NCI-H2107 treated with DMSO at 0.1 percent for 48 hours (cell line): ENCODE measurements around the gene DHRS13.
"Not testable (repeated sequence)": the region's sequence is repeated elsewhere in the genome, so short reads cannot be mapped to it uniquely, and the experiment has no call there.

Experiments used
- DNase-seq: peaks from one replicate; lab custom pipeline; 2025; ENCODE audit not compliant: unreplicated experiment; lab: John Stamatoyannopoulos, UW

Gene DHRS13

GRCh38 chr17:28885363-28885762, 17.5 kb downstream of the DHRS13 start:
- DNase-seq, result no peak

GRCh38 chr17:28883967-28884702, 18.7 kb downstream of the DHRS13 start:
- DNase-seq, result no peak

- no peak for DNase-seq
These were observed 20.6 kb downstream of the DHRS13 start for GRCh38 chr17:28882154-28882895.

DNA sequence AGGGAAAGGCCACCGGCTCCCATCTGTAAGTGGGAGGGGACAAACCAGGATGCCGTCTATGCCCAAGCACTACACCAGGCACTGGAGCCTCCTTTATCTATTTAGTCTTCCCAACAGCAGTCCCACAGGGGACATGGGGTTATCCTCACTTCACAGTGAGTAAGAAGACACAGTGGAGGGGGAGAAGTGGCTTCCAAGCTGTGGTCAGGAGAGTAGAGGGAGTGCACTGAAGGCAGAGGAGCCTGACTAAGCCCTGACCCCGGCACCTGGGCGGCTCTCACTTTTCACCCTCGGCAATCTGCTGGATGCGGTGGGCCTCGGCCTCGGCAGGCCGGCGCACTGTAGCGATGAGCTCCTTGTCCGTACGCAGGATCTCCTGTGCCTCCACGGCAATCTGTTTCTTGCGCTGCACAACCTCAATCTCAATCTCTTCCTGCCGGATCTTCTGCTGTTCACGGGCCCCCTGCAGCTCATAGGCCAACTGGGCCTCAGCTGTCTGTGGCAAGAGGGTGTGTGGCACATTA, 21.3 kb downstream of the DHRS13 start:
- DNase-seq, result no peak

GRCh38 chr17:28880572-28880945, 22.3 kb downstream of the DHRS13 start:
- no peak for DNase-seq

DNA sequence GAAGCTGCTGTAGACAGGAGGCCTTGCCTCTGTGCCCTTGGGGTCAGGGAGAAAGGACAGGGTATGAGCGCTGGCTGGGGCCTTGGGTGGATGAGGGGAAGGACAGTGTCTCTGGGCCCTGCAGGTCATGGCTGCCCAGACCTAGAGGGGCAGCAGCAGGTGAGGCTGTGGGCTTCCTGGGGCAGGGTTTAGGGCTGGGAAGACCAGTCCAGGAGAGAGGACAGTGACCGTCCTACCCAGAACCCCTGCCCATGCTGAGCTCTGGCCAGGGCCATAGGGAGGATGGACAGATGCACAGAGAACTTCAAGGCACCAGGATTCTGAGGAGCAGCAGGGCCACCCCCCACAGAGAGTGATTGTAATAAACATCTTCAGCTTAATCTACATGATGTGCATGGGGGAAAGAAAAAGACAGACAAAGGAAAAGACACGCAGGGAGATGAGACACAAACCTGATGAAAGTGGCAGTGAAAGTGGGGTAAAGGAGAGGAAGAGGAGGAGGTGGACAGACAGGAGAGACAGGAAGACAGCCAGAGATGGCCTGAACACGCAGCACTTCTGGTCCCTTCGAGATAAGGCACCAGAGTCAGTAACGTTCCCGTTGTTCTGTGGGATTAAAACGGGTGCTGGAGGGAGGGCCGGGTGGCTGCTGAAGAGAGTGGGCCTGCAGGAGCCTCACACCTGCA, 22.9 kb downstream of the DHRS13 start:
- DNase-seq, result no peak

- peak; percentile 72 for DNase-seq
These were observed 23.9 kb downstream of the DHRS13 start for GRCh38 chr17:28878981-28879380.

DNA sequence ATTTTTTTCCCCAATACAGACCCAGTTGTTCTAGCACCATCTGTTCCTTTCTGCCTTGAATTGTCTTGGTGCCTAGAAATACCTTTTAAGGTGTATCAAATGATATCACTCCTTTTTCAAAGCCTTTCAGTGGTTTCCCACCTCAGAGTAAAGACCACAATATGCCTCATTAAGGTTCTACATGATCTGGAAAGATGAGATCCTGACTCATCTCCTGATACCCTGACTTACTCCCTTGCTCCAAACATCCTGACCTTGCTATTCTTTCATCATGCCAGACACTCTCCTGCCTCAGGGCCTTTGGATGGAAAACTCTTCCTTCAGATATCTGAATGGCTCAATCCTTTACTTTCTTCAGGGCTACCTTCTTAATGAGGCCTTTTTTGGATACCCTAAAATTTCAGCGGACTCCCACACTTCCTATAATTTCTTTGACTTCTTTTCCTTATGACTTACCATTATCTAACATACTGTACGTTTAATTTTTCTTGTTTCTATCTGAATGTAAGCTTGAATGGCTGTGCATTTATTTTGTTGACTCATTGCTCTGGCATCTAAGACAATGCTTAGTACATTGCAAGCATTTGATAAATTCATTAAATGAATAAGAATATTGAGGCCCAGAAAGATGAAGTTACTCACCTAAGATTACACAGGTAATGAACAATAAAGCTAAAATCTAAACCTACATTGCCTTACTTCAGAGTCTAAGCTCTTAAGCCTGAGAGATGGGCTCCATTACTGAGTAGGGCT, 24.5 kb downstream of the DHRS13 start:
- no peak for DNase-seq

DNA sequence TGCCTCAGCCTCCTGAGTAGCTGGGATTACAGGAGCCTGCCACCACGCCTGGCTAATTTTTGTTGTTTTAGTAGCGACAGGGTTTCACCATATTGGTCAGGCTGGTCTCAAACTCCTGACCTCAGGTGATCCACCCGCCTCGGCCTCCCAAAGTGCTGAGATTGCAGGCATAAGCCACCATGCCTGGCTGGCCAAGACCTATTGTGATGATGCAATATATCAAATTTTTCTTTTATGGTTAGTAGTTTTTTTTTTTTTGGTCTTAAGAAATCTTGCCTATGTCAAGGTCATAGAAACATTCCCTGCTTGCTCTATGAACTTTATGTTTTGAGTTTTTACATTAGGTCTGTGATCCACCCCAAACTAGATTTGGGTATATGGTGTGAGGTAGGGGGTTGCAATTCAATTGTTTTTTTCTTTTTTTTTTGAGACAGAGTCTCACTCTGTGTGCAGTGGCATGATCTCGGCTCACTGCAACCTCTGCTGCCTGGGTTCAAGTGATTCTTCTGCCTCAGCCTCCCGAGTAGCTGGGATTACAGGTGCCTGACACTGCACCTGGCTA, 25.6 kb downstream of the DHRS13 start:
- DNase-seq, result not testable (repeated sequence)

DNA sequence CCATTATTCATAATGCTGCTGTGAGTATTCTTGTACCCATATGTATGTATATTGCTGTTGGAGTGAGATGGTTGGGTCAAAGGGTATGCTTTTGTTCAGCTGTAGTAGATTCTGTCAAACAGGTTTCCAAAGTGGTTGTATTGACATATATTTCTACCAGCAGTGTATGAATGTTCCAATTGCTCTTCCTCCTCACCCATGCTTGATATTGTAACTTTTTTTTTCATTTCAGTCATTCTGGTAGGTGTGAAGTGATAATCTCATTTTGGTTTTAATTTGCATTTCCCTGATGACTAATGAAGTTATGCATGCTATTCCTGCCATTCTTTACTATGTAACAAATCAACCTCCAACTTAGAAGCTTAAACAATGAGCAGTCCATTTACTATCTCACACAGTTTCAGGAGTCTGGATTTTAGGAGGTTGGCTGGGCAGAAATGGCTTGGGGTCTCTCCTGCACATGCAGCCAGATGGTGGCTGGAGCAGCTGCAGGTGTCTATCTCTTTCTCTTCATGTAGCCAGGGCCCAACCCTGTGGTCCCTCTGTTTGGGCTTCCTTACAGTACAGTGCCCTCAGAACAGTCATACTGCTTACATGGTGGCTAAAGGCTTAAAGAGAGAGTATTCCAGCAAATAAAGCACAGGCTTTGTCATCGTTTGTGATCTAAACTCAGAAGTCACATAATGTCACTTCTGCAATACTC, 26.9 kb downstream of the DHRS13 start:
- no peak for DNase-seq

GRCh38 chr17:28874750-28875149, 28.1 kb downstream of the DHRS13 start:
- no peak for DNase-seq

GRCh38 chr17:28873839-28874238, 29.0 kb downstream of the DHRS13 start:
- DNase-seq, result no peak

DNA sequence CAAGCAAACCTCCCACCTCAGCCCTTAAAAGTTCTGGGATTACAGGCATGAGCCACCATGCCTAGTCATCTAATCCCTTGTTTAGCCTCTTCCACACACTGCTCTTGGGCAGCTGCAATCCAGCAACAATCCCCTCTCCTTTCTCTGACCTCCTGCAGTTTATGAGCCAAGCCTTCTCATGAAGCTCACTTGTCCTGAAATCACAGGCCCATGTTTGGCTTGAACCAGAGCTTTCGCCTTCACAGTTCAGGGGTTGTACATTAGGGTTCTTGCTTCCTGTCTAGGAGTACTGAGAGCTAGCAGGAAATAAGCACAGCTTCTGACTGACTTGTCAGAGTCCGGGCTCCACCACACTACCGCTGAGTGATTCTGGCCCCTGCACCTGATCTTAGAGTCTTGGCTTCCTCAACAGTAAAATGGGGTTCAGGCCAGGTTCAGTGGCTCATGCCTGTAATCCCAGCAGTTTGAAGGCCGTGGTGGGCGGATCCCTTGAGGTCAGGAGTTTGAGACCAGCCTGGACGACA, 31.8 kb downstream of the DHRS13 start:
- no peak for DNase-seq

DNA sequence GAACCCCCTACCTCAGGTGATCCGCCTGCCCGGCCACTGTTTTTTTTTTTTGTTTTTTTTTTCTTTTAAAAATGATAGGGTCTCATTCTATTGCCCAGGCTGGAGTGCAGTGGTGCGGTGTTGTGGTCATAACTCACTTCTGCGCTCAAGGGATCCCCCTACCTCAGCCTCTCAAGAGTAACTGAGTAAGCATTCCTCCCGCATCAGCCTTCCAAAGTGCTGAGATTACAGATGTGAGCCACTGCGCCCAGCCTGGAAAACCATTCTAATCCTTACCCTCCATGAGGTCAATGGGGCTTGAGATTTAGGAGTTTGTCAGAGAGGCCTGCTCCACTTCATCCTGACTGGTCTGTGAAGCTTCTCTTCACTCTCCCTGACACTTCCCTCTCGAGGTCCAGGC, 35.6 kb downstream of the DHRS13 start:
- no peak for DNase-seq

DNA sequence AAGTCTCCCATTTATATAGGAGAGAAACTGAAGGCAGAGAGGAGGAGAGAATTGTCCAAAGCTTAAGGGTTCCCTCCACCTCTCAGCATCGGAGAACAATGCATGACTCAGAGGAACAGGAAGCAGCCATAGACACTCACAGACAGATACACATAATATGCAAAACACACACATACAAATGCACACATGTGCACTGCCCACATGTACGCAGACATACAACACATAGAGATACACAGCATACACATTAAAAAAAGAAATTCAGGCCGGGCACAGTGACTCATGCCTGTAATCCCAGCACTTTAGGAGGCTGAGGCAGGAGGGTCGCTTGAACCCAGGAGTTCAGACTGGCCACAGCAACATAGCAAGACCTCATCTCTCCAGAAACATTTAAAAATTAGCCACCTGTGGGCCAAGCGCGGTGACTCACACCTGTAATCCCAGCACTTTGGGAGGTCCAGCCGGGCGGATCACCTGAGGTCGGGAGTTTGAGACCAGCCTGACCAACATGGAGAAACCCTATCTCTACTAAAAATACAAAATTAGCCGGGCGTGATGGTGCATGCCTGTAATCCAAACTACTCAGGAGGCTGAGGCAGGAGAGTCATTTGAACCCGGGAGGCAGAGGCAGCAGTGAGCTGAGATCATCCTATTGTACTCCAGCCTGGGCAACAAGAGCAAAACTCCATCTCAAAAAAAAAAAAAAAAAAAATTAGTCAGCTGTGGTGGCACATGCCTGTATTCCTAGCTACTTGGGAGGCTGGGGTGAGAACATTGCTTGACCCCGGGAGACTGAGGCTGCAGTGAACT, 36.7 kb downstream of the DHRS13 start:
- no peak for DNase-seq

GRCh38 chr17:28864991-28865849, 37.7 kb downstream of the DHRS13 start:
- no peak for DNase-seq

- DNase-seq, result no peak
These were observed 38.9 kb downstream of the DHRS13 start for GRCh38 chr17:28863953-28864352.

GRCh38 chr17:28862561-28862960, 40.3 kb downstream of the DHRS13 start:
- DNase-seq, result no peak
